WI38 (cell line): ENCODE measurements around the gene IMPG2.

Source experiments
- H3K4me3 ChIP-seq: 2 replicates; pipeline ENCODE4 v1.5.1; 2011; ENCODE audit warnings: low read depth, mild to moderate bottlenecking, control low read depth, low read length
- CTCF ChIP-seq: IDR thresholded peaks from 2 replicates; pipeline ENCODE4 v1.5.1; 2012; ENCODE audit warnings: low read depth, mild to moderate bottlenecking, control low read depth, low read length

Gene IMPG2

GRCh38 chr3:101273608-101274007, 46.8 kb downstream of the IMPG2 start:
- no peak for TF ChIP-seq CTCF

GRCh38 chr3:101273156-101273555, 47.2 kb downstream of the IMPG2 start:
- no peak for TF ChIP-seq CTCF
- no peak overlapping the region for H3K4me3 ChIP-seq

More at GRCh38 chr3:101273608-101274007, 46.8 kb downstream of the IMPG2 start:
- no peak overlapping the region for H3K4me3 ChIP-seq

- H3K4me3 ChIP-seq, result no peak overlapping the region
- no peak for TF ChIP-seq CTCF
These were observed 48.6 kb downstream of the IMPG2 start for GRCh38 chr3:101271728-101272127.

GRCh38 chr3:101270149-101270548, 50.2 kb downstream of the IMPG2 start:
- no peak for TF ChIP-seq CTCF
- no peak overlapping the region for H3K4me3 ChIP-seq

GRCh38 chr3:101268971-101269671, 51.3 kb downstream of the IMPG2 start:
- H3K4me3 ChIP-seq, result no peak overlapping the region
- no peak for TF ChIP-seq CTCF

- TF ChIP-seq CTCF, result no peak
- H3K4me3 ChIP-seq, result no peak overlapping the region
These were observed 52.2 kb downstream of the IMPG2 start for GRCh38 chr3:101268141-101268540.

GRCh38 chr3:101266566-101266965, 53.8 kb downstream of the IMPG2 start:
- H3K4me3 ChIP-seq, result no peak overlapping the region
- TF ChIP-seq CTCF, result no peak
